DOHH2 (cell line): Measurements from ENCODE around the gene SNRPA.

Source experiments
- CTCF ChIP-seq: fragments of 200-600 bp; sonication (generic); IDR thresholded peaks from one replicate; pipeline ENCODE4 v1.5.1; 2014; ENCODE audit warnings: antibody characterized with exemption, mild to moderate bottlenecking, low read depth, low read length; ENCODE audit not compliant: poor library complexity, severe bottlenecking
- EZH2phosphoT487 ChIP-seq: fragments of 200-600 bp; sonication (generic); IDR thresholded peaks from 2 replicates; pipeline ENCODE4 v1.6.1; 2017; ENCODE audit warnings: borderline replicate concordance, mild to moderate bottlenecking, antibody characterized with exemption, low read length, moderate library complexity, mixed read lengths

- TF ChIP-seq CTCF (no peak), EZH2phosphoT487 (no peak)
Measured at GRCh38 chr19:40783711-40784110, 32.7 kb downstream of the SNRPA start.
